Esophagus muscularis mucosa (tissue), 4 donors: Measurements from ENCODE around the gene KLRB1.

Experiments used
- CTCF ChIP-seq, 3 experiments: fragments of 200-600 bp in 2 of 3; fragments of 450-650 bp in 1 of 3; sonication (generic) in 2 of 3; IDR thresholded peaks; one replicate each; pipeline ENCODE4 v1.5.1; 2017 to 2019; ENCODE audit warnings: antibody characterized with exemption in 3 of 3, mild to moderate bottlenecking in 2 of 3, moderate library complexity in 1 of 3
- EP300 ChIP-seq: sonication (generic); formaldehyde crosslinking; IDR thresholded peaks from one replicate; pipeline ENCODE4 v1.6.1; 2017; ENCODE audit warnings: antibody characterized with exemption
- POLR2A ChIP-seq: fragments of 450-650 bp; IDR thresholded peaks from one replicate; pipeline ENCODE4 v1.6.1; 2017; ENCODE audit warnings: antibody characterized with exemption, moderate library complexity, mild to moderate bottlenecking, low read depth
- POLR2AphosphoS5 ChIP-seq, 2 donors: sonication (generic); formaldehyde crosslinking; IDR thresholded peaks; one replicate each; pipeline ENCODE4 v1.6.1; 2017; ENCODE audit warnings: antibody characterized with exemption in 2 of 2

GRCh38 chr12:9636150-9636850 is 28.6 kb upstream of the KLRB1 start:
- no peak for TF ChIP-seq POLR2A
- TF ChIP-seq CTCF (IDR thresholded peaks at IDR 0.05), result no peak
- no peak for TF ChIP-seq EP300
- TF ChIP-seq POLR2AphosphoS5 (IDR thresholded peaks at IDR 0.05), result no peak
